Suprapubic skin (tissue), 3 donors: ENCODE measurements around the gene CTNND2.

ENCODE experiments used
- CTCF ChIP-seq, 2 donors: fragments of 200-600 bp in 1 of 2; fragments of 450-650 bp in 1 of 2; sonication (generic) in 1 of 2; IDR thresholded peaks; one replicate each; pipeline ENCODE4 v1.5.1; 2016 to 2019; ENCODE audit warnings: antibody characterized with exemption in 2 of 2, mild to moderate bottlenecking in 1 of 2, moderate library complexity in 1 of 2
- EP300 ChIP-seq: sonication (generic); formaldehyde crosslinking; IDR thresholded peaks from one replicate; pipeline ENCODE4 v1.6.1; 2017; ENCODE audit warnings: antibody characterized with exemption

- TF ChIP-seq CTCF (IDR thresholded peaks at IDR 0.05): no peak
- TF ChIP-seq EP300: no peak
These were observed 691.5 kb downstream of the CTNND2 start for GRCh38 chr5:11212706-11213105.
